HG03460 (cell line): ENCODE measurements around the gene L3MBTL3.

Experiments
- ATAC-seq: cut with Tn5 transposase; IDR thresholded peaks from one replicate; pipeline ENCODE4 v1.9.1; 2021; ENCODE audit not compliant: unreplicated experiment

L3MBTL3 gene

GRCh38 chr6:130018292-130018743, at the start of gene L3MBTL3:
L3MBTL3 (plus strand) TSS chr6:130018581; CDS start chr6:130042700, 24,119 bp downstream.
- ATAC-seq, result peak; percentile 65

- ATAC-seq, result no peak
Observed at GRCh38 chr6:129969064-129969463, 49.3 kb upstream of the L3MBTL3 start.

- no peak for ATAC-seq
Observed at GRCh38 chr6:129976110-129976509, 42.3 kb upstream of the L3MBTL3 start.

- ATAC-seq, result no peak
Observed at GRCh38 chr6:129978148-129978916, 40.0 kb upstream of the L3MBTL3 start.

- no peak for ATAC-seq
Observed at GRCh38 chr6:129980821-129981220, 37.6 kb upstream of the L3MBTL3 start.

- ATAC-seq, result no peak
Observed at GRCh38 chr6:129981598-129981997, 36.8 kb upstream of the L3MBTL3 start.

- no peak for ATAC-seq
Observed at GRCh38 chr6:129989396-129989795, 29.0 kb upstream of the L3MBTL3 start.

GRCh38 chr6:129992881-129993280, 25.5 kb upstream of the L3MBTL3 start:
- no peak for ATAC-seq

GRCh38 chr6:129994410-129994809, 24.0 kb upstream of the L3MBTL3 start:
- no peak for ATAC-seq

- no peak for ATAC-seq
Observed at GRCh38 chr6:129996387-129996786, 22.0 kb upstream of the L3MBTL3 start.

- ATAC-seq, result no peak
Observed at GRCh38 chr6:130000526-130001421, 17.6 kb upstream of the L3MBTL3 start.

GRCh38 chr6:130008236-130008873, 10.0 kb upstream of the L3MBTL3 start:
- ATAC-seq, result no peak

- ATAC-seq, result no peak
Observed at GRCh38 chr6:130009146-130009545, 9.2 kb upstream of the L3MBTL3 start.

GRCh38 chr6:130010387-130010786, 8.0 kb upstream of the L3MBTL3 start:
- ATAC-seq, result no peak

- no peak for ATAC-seq
Observed at GRCh38 chr6:130012728-130013127, 5.7 kb upstream of the L3MBTL3 start.

- ATAC-seq, result peak; percentile 23
Observed at GRCh38 chr6:130018744-130019325, 454 bp downstream of the L3MBTL3 start.

- peak; percentile 15 for ATAC-seq
Observed at GRCh38 chr6:130019326-130020072, 1.1 kb downstream of the L3MBTL3 start.

- no peak for ATAC-seq
Observed at GRCh38 chr6:130020073-130020906, 1.9 kb downstream of the L3MBTL3 start.

- ATAC-seq, result peak; percentile 66
Observed at GRCh38 chr6:130020907-130021629, 2.7 kb downstream of the L3MBTL3 start.
